ENCODE measurements around the gene PDZD4. TPM values are rescaled to one million over a fixed set of nuclear protein-coding genes. Genes with fewer than 3 reads are reported as not detected.

The PDZD4 gene
- total and polyA plus RNA-seq, 10 of the 15 experiments (the other 5 are each of a cell fraction or from before 2014, with no cell fraction given) = 0.01 to 0.15 (median 0.04) TPM; not detected in 6

GRCh38 chrX:153777261-153778090, 52.9 kb downstream of the PDZD4 start:
- no peak overlapping the region for H3K4me2 ChIP-seq (ENCODE audit: control insufficient read depth, insufficient read depth)
- ChIA-PET SMC1A (ENCODE audit: uncharacterized antibody, unreplicated experiment) (no interaction called here), CTCF (interaction anchor here (2.5 kb wide), 1 partner anchor 170 kb away, joined by 7 read pairs; no protein-coding TSS in a partner anchor), POLR2A (interaction anchor here (0.5 kb wide), 1 partner anchor 164 kb away, joined by 6 read pairs; no protein-coding TSS in a partner anchor), RAD21 (ENCODE audit: unreplicated experiment) (no interaction called here)
- H3K4me3 ChIP-seq = no peak overlapping the region
- no peak overlapping the region for H2AFZ ChIP-seq (ENCODE audit: control insufficient read depth, low read depth, low read length)
- no peaks in the 10 kb centered on the region for H3K36me3 ChIP-seq (ENCODE audit: control insufficient read depth in 2 of 2, insufficient read depth in 2 of 2, low read length in 1 of 2)
- H3K9me3 ChIP-seq (replicated peaks; ENCODE audit: control insufficient read depth, insufficient read depth, low read length) = no peaks in the 10 kb centered on the region; the same call in 2 of the 3 replicates
- no peaks in the 10 kb centered on the region for H3K27me3 ChIP-seq (replicated peaks in 1 of 2; ENCODE audit: control insufficient read depth in 2 of 2, insufficient read depth in 2 of 2, low read length in 1 of 2)
- no peak overlapping the region for H3K9ac ChIP-seq (ENCODE audit: control insufficient read depth, insufficient read depth, low read length)
- H3K79me2 ChIP-seq (ENCODE audit: control insufficient read depth, insufficient read depth, low read length) = no peaks in the 10 kb centered on the region
- in situ Hi-C loops (cut with MboI) (no loop called here), intact Hi-C loops (cut with micrococcal nuclease; ENCODE audit: unreplicated experiment) (no loop called here)
- DNase-seq (ENCODE audit: low read depth, low spot score) (no peak), FAIRE-seq (no peak), ATAC-seq (no peak)
- no peak overlapping the region for H3K27ac ChIP-seq (ENCODE audit: control insufficient read depth, insufficient read depth)
- WGBS (ENCODE audit: insufficient coverage, insufficient replicate concordance, low lambda C conversion rate, missing lambda C conversion rate) = 63% methylated on average over 34 of the region's 34 CpGs
- TF ChIP-seq NBN (IDR thresholded peaks at IDR 0.05) = no peak
- no peak for TF ChIP-seq EP300 (IDR thresholded peaks at IDR 0.05; ENCODE audit: borderline replicate concordance in 1 of 2, control insufficient read depth in 1 of 2, low read depth in 2 of 2, low read length in 2 of 2)
- TF ChIP-seq BACH1 (IDR thresholded peaks at IDR 0.05; ENCODE audit: borderline replicate concordance) = no peak
- no peak for TF ChIP-seq SIX5 (IDR thresholded peaks at IDR 0.05; ENCODE audit: low read depth, low read length, severe bottlenecking)
- TF ChIP-seq ESRRA (IDR thresholded peaks at IDR 0.05; ENCODE audit: low read length) = no peak
- TF ChIP-seq SUZ12 (IDR thresholded peaks at IDR 0.05; ENCODE audit: unreplicated experiment) = no peak
- TF ChIP-seq ZNF622 (IDR thresholded peaks at IDR 0.05) = no peak
- TF ChIP-seq PBX3 (IDR thresholded peaks at IDR 0.05; ENCODE audit: insufficient replicate concordance, low read depth, low read length) = no peak
- no peak for TF ChIP-seq POLR2AphosphoS2 (IDR thresholded peaks at IDR 0.05; ENCODE audit: low read depth, low read length)
- no peak for TF ChIP-seq SUPT20H (IDR thresholded peaks at IDR 0.05; ENCODE audit: borderline replicate concordance, control insufficient read depth, low read depth, low read length)
- no peak for TF ChIP-seq PAX5 (IDR thresholded peaks at IDR 0.05; ENCODE audit: borderline replicate concordance, low read depth, low read length)
- no peak for TF ChIP-seq ETV6 (conservative IDR thresholded peaks at IDR 0.05 in 1 of 2, IDR thresholded peaks at IDR 0.05 in 1 of 2; ENCODE audit: borderline replicate concordance in 1 of 2, low read depth in 1 of 2)
- TF ChIP-seq SIN3A (IDR thresholded peaks at IDR 0.05; ENCODE audit: low read depth, low read length) = no peak
- TF ChIP-seq LARP7 (IDR thresholded peaks at IDR 0.05) = no peak
- TF ChIP-seq RBBP5 (conservative IDR thresholded peaks at IDR 0.05) = no peak
- H3K4me1 ChIP-seq (ENCODE audit: control insufficient read depth, insufficient read depth, low read length) = no peaks in the 10 kb centered on the region
- no peaks in the 10 kb centered on the region for H4K20me1 ChIP-seq (ENCODE audit: control insufficient read depth, insufficient read depth)
- BruUV-seq (replicated peaks) = no TSS peak

Data from GM12878 (cell line).